ENCODE results near the gene FHAD1. TPM values are rescaled to one million over a fixed set of nuclear protein-coding genes. Genes with fewer than 3 reads are reported as not detected.
"Not testable (repeated sequence)": the region's sequence is repeated elsewhere in the genome, so short reads cannot be mapped to it uniquely, and the experiment has no call there.

The FHAD1 gene
- total and polyA plus RNA-seq, 2 experiments from 2014 or later = 0.24 to 0.74 TPM

DNA sequence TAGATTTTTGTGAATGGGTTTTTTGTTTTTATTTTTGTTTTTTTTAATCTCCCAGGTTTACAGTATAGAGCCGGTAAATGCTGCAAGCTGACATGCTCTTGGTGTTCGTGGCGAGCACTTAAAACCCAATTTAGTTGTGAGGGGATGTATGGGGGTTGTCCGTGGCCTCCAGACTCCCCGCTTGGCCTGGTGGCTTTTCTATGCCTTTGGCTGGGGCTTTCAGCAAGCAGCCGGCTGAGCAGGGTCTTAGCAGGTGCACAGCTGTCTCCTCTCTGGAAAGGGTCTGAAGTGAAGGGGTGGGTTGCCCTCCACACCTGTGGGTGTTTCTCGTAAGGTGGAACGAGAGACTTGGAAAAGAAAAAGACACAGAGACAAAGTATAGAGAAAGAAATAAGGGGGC, 131.7 kb downstream of the FHAD1 start:
- Histone ChIP-seq H3K27me3 (peaks cover 2% of the 10 kb centered on the region), H3K9me3 (ENCODE audit: low read depth) (no peaks in the 10 kb centered on the region), H3K4me1 (ENCODE audit: low read depth) (peaks cover 20% of the 10 kb centered on the region), H3K36me3 (no peaks in the 10 kb centered on the region), H3K4me3 (no peak overlapping the region), H3K27ac (no peak overlapping the region)
- TF ChIP-seq, protein P1, sequence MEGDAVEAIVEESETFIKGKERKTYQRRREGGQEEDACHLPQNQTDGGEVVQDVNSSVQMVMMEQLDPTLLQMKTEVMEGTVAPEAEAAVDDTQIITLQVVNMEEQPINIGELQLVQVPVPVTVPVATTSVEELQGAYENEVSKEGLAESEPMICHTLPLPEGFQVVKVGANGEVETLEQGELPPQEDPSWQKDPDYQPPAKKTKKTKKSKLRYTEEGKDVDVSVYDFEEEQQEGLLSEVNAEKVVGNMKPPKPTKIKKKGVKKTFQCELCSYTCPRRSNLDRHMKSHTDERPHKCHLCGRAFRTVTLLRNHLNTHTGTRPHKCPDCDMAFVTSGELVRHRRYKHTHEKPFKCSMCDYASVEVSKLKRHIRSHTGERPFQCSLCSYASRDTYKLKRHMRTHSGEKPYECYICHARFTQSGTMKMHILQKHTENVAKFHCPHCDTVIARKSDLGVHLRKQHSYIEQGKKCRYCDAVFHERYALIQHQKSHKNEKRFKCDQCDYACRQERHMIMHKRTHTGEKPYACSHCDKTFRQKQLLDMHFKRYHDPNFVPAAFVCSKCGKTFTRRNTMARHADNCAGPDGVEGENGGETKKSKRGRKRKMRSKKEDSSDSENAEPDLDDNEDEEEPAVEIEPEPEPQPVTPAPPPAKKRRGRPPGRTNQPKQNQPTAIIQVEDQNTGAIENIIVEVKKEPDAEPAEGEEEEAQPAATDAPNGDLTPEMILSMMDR (IDR thresholded peaks at IDR 0.05; ENCODE audit: low read depth, low read length) = no peak
- no peak for DNase-seq (ENCODE audit: low read depth in 1 of 2, low spot score in 1 of 2)

DNA sequence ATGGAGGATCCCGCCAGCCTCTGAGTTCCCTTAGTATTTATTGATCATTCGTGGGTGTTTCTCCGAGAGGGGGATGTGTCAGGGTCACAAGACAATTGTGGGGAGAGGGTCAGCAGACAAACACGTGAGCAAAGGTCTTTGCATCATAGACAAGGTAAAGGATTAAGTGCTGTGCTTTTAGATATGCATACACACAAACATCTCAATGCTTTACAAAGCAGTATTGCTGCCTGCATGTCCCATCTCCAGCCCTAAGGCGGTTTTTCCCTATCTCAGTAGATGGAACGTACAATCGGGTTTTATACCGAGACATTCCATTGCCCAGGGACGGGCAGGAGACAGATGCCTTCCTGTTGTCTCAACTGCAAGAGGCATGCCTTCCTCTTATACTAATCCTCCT, 132.1 kb downstream of the FHAD1 start:
- not testable (repeated sequence) for H3K27me3 ChIP-seq; H3K27ac ChIP-seq; H3K36me3 ChIP-seq; H3K9me3 ChIP-seq (ENCODE audit: low read depth); DNase-seq (ENCODE audit: low read depth in 1 of 2, low spot score in 1 of 2); H3K4me3 ChIP-seq
- H3K4me1 ChIP-seq (ENCODE audit: low read depth) = peaks cover 20% of the 10 kb centered on the region

DNA sequence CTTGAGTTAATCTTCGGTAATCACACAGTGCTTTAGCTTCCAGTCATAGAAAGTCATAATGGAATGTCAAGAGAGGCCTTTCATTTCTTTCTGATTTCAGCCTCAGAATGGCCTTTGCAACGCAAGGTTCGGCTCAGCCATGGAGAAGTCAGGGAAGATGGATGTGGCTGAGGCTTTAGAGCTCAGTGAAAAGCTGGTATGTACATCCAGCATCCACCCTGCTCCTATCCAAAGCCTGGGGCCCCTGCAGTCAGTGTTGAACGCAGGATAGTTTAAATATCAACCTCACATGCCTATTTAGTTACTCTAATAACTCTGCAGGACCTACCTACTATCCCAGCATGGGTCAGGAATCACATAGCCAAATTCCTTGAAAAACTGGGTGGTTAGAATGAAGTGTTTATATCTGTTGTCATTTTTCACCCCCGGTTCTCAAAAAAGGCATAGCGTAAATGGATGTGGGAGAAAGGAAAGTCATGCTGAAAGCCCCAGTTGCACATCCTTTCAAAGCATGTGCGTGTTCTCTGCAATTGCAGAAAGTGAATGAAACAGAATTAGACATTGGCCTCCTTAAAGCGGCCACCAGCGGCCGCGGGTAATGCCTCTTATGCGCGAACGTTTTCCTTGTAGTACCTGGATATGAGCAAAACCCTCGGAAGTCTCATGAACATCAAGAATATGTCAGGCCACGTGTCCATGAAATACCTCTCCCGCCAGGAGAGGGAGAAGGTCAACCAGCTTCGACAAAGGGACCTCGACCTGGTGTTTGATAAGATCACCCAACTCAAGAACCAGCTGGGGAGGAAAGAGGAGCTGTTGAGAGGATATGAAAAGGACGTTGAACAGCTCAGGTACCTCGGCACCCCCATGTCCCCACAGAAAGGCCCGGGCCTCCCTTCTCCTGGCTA, 133.8 kb downstream of the FHAD1 start:
- no peaks in the 10 kb centered on the region for H3K36me3 ChIP-seq
- TF ChIP-seq, protein P1 (IDR thresholded peaks at IDR 0.05; ENCODE audit: low read depth, low read length) = no peak
- no peak for DNase-seq (ENCODE audit: low read depth in 1 of 2, low spot score in 1 of 2)
- H3K27me3 ChIP-seq = peaks cover 23% of the 10 kb centered on the region
- no peak overlapping the region for H3K4me3 ChIP-seq
- peaks cover 20% of the 10 kb centered on the region for H3K4me1 ChIP-seq (ENCODE audit: low read depth)
- H3K9me3 ChIP-seq (ENCODE audit: low read depth) = no peaks in the 10 kb centered on the region
- no peak overlapping the region for H3K27ac ChIP-seq

DNA sequence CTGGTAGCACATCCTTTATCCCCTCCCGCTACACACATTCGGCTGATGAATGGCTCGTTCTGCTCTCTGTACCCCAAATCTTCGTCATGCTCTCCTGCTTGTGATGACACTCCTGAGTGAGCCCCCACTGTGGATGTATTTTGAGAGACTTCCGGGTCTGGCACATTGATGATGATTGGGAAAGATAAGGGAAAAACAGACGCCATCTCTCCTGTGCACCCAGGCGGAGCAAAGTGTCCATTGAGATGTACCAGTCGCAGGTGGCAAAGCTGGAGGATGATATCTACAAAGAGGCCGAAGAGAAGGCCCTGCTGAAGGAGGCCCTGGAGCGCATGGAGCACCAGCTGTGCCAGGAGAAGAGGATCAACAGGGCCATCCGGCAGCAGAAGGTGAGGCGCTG, 134.8 kb downstream of the FHAD1 start:
- TF ChIP-seq, protein P1 (IDR thresholded peaks at IDR 0.05; ENCODE audit: low read depth, low read length) = no peak
- H3K36me3 ChIP-seq = no peaks in the 10 kb centered on the region
- DNase-seq (ENCODE audit: low read depth in 1 of 2, low spot score in 1 of 2) = no peak
- H3K9me3 ChIP-seq (ENCODE audit: low read depth) = no peaks in the 10 kb centered on the region
- H3K27me3 ChIP-seq = peaks cover 31% of the 10 kb centered on the region
- no peak overlapping the region for H3K4me3 ChIP-seq
- peaks cover 20% of the 10 kb centered on the region for H3K4me1 ChIP-seq (ENCODE audit: low read depth)
- no peak overlapping the region for H3K27ac ChIP-seq

DNA sequence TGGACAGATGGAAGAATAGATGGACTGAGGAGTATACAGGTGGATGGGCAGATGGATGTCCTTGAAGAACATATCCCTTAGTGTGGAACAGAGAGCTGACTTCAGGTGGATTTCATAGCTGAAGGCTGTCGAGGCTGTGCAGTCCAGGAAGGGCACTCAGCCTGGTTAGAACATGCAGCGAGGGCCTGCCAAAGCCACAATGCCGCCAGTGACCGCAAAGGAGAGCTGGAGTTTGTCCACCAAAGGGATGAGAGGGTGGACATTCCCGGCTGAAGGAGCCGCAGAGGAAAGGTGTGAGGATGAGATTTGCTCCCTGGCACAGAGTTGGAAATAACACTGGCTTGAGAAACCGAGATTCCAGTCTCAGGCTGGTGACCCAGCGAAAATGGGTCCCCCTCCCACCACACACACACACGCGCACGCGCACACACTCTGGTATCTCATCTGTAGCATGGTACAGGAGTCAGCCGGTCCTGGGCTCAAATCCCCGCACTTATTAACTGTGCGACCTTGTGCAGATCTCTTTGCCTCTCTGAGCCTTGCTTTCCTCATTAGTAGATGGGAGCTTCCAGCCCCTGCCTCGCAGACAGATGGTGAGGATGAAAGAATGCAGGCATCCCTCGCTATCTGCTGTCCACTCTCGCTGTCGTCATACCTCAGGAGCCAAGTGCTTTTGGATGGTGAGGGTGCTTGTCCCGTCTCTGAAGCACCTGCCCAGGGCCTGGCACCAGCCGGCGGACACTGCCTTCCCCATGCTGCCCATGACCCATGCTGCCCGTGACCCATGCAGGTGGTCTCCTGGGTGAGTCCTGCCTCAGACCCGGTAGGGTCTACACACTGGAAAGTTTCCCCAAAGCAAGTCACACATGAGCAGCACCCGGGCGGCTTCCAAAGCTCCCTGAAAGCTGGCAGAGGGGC, 135.8 kb downstream of the FHAD1 start:
- no peak for DNase-seq (ENCODE audit: low read depth in 1 of 2, low spot score in 1 of 2)
- H3K4me3 ChIP-seq = no peak overlapping the region
- H3K27ac ChIP-seq = no peak overlapping the region
- H3K9me3 ChIP-seq (ENCODE audit: low read depth) = no peaks in the 10 kb centered on the region
- H3K36me3 ChIP-seq = no peaks in the 10 kb centered on the region
- H3K27me3 ChIP-seq = peaks cover 38% of the 10 kb centered on the region
- peaks cover 9% of the 10 kb centered on the region for H3K4me1 ChIP-seq (ENCODE audit: low read depth)
- TF ChIP-seq, protein P1 (IDR thresholded peaks at IDR 0.05; ENCODE audit: low read depth, low read length) = no peak

All from cardiac muscle cell (in vitro differentiated cells and primary cell).